Muscle of arm (tissue), 12 donors: ENCODE measurements around the gene DRC7. TPM values are rescaled to one million over a fixed set of nuclear protein-coding genes. Genes with fewer than 3 reads are reported as not detected.
"Not testable (repeated sequence)": the region's sequence is repeated elsewhere in the genome, so short reads cannot be mapped to it uniquely, and the experiment has no call there.

Experiments used
- DNase-seq: peaks from one replicate; pipeline ENCODE4 v3.0.0-alpha.2; 2013
- polyA plus RNA-seq, 12 donors: library from polyadenylated mRNA; unstranded; fragments of 120-200 nt; gene quantifications; one replicate each; pipeline ENCODE4 v1.2.1, GENCODE V29; 2013; ENCODE audit not compliant: insufficient read length in 12 of 12

Gene DRC7
- polyA plus RNA-seq, 12 donors: 0.05 to 0.31 (median 0.17) TPM; not detected in 7

GRCh38 chr16:57734308-57734924 is 39.8 kb downstream of the DRC7 start:
- DNase-seq: no peak

- peak; percentile 100 for DNase-seq
These were observed 40.5 kb downstream of the DRC7 start for GRCh38 chr16:57734925-57735754.

- DNase-seq: peak; percentile 28
These were observed 41.3 kb downstream of the DRC7 start, which contains the start of gene KATNB1 for GRCh38 chr16:57735755-57736418. TSS of gene KATNB1 (plus strand) at chr16:57735770. CDS start at chr16:57737244, 1,474 bp downstream.

DNA sequence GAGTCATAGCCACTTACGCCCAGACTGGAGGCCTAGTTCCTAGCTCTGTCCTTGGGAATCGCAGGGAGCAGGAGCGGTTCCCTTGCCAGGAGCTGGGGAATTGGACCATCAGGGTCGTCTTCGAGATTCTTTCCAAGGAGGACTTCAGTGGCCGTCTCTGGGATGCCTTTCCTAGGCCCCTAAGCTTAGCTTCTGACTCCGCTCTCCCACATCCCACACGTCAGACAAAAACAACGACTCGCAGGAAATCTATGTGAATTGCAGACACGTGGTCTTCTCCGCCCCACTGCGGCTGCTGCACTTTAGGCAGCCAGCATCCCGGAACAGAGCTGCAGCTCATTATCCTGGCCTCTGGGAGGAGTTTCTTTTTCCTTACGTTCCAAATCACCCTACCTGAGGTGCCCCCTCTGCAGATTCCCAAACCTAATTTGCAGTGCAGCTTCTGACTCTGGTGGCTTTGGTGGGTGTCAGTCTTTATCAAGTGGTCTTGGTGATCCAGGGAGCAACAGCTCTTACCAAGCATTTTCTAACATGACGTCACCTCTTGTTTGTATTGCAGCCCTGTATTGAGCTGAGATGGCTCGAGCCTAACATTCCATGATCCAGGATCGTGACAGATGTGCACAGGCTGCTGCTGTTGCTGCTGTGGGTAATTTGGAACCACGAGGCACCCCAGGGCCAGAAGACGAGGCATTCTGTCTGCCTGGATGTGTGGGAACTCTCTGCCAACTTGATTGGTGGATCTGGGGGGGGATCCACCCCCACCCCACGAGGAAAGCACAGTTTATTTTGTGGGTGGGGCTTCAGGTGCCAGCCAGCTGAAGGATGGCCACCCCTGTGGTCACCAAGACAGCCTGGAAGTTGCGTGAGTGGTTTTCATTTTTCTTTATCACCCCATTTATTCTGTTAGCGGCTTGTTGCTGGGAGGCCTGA is 42.1 kb downstream of the DRC7 start:
- peak; percentile 64 for DNase-seq

DNA sequence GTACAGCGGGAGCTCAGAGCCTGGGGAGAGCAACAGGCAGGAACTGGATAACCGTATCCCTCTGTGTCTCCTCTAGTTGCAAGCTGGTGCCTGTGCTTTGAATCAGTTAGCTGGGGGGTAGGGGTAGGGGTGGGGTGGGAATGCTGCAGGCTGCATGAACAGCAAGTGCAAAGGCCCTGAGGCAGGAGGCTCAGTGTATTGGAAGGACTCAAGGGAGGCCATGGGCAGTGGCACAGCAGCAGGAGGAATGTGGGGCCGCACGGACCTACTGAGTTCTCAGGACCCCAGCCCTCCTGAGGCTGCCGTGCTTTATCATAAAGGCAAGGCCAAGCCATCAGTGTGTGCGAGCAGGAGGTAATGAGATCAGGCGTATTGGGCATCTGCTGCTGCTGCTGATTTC is 44.2 kb downstream of the DRC7 start:
- no peak for DNase-seq

DNA sequence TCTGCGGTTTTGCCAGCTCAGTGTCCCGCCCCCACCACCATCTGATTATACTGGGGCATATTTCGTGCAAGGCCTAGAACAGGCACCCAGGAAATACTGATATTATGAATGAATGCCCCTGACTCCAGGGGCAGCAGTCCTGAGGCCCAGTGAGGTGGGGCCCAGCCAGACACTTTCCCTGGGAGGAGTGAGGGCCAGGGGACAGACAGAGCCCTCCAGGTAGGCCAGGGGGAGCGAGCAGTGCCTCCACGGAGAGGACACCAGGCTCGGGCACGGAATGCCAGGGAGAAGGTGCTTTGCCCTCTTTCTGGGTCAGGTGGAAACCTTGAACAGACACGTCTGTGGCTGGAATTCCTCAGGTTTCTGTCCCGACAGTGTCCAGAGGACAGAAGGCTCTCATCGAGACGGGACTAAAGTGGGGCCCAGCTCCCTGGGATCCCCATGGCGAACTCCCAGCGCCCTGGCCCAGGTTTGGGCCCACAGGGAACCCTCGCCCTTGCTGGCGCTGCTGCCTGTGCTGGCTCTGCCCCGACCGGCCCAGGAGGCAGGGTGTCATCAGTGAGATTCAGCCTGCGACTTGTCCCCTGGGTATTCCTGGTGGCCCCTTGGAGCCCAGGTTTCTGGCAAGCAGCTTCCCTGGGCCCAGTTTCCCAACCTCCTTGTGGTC is 45.3 kb downstream of the DRC7 start:
- DNase-seq: no peak

GRCh38 chr16:57740423-57741071 is 45.9 kb downstream of the DRC7 start:
- DNase-seq: no peak

DNA sequence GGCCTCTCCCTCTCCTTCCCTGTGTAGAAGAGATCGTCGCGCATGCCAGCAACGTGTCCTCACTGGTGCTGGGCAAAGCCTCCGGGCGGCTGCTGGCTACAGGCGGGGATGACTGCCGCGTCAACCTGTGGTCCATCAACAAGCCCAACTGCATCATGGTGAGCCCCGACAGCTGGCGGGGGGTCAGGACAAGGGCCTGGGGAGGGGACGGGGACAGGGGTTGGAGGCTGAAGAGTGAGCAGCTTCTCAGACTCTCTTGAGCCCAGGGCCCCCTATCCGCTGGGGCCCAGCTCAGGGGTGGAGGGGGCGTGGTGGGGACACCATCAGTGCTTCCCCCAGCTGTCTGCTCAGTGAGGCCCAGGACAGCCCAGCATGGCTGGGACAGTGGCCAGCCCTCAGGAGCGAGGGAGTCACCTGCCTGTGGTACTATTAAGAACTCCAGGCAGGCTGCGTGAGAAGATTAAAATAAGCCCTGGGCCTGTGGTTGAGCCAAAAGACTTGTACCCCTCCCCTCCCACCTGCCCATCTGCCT is 47.1 kb downstream of the DRC7 start:
- no peak for DNase-seq

GRCh38 chr16:57742543-57742942 is 47.9 kb downstream of the DRC7 start:
- DNase-seq: no peak

- no peak for DNase-seq
These were observed 48.9 kb downstream of the DRC7 start for GRCh38 chr16:57743458-57743857.

GRCh38 chr16:57743886-57744641 is 49.5 kb downstream of the DRC7 start:
- no peak for DNase-seq

DNA sequence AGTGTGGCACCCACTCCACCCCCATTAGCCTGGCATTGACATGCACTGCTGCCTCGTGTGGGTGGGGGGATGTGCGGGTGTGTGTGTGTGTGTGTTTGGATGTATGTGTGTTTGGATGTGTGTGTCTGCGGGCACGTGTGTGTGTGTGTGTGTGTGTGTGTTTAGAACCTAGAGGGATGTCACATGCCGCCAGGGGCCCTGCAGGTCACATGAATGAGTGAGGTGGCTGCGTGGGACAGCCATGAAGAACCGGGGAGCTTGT is 50.0 kb downstream of the DRC7 start:
- no peak for DNase-seq

GRCh38 chr16:57745768-57746167 is 51.2 kb downstream of the DRC7 start:
- no peak for DNase-seq

DNA sequence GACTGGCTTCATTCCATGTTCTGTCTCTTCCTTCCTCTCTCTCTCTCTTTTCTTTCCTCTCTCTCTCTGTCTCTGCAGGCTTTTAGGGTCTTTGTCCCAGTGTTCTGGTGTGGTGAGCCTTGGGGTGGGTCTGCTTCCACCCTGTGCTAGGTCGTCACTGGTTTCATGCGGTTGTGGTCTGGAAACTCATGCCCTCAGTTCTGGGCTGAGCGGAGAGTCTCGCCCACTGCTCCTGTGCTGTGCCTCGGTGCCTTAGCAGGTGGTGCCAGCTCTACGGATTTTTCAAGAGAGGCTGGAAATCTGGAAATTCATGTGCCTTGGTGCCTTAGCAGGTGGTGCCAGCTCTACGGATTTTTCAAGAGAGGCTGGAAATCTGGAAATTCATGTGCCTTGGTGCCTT is 51.7 kb downstream of the DRC7 start:
- DNase-seq: not testable (repeated sequence)

- DNase-seq: no peak
These were observed 52.5 kb downstream of the DRC7 start for GRCh38 chr16:57747091-57747490.

DNA sequence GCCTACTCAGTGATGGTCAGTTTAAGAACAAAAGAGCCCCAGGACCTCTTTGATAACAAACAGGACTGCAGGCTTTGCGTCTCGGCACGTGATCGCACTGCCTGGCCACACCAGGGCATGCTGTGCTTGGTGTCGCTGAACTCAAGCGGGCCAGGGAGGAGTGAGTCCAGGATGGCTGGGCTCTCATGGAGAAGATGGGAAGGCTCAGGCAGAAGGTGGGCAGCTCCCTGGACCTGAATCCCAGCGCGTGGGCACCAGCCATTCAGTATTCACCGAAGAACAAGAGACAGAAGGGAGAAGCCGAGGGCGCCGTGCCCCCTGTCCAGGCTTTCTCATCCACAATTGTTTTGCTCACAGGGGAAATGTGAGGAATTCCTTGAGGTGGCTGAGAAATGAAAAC is 52.9 kb downstream of the DRC7 start:
- DNase-seq: no peak

DNA sequence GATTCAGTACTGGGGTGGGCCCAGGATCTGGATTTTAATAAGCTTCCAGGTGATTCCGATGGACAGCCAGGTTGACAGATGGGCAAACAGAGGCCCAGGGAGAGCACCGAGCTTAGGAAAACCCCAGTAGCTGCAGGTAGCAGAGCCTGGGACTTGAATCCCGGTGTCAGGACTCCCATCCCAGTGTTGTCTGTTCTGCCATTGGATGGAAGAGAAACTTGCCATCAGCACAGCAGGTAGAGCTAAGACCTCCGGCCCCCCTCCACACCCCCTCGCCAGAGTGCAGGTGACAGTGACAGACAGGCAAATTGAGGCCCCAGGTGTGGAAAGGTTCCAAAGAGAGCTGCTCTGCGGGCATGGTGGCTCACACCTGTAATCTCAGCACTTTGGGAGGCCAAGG is 53.4 kb downstream of the DRC7 start:
- no peak for DNase-seq

- no peak for DNase-seq
These were observed 54.0 kb downstream of the DRC7 start for GRCh38 chr16:57748596-57748995.

DNA sequence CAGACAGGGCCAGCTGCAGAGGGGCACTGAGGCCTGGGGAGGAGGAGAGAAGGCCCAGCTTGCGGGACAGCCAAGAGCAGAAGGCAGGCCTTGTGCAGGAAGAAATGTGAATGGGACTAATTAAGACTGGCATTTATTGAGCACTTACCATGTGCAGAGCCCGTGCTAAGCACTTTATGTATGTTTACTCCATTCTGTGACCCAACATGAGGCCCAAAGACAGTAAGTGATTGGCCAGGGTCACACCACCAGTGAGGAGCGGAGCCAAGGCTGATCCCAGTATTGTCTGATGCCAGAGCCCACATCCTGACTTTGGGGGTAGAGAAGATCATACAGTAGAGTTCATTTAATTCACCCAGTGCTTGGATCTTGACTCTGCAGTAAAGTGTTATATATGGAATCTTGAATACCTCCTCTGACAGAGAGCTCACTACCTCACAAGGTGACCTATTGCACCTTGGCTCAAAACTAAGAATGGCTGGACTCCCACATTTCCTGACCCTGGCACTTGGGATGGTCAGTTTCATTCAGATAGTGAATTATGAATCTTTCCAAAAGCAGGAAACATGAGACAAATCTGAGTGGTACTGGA is 54.6 kb downstream of the DRC7 start:
- DNase-seq: no peak
